Activated CD8-positive, alpha-beta memory T cell treated with anti-CD3 and anti-CD28 coated beads, Interleukin-2, amount 50 U/mL, for 48 hours (primary cell): ENCODE measurements around the gene SPRR3.
"Not testable (repeated sequence)": the region's sequence is repeated elsewhere in the genome, so short reads cannot be mapped to it uniquely, and the experiment has no call there.

Source experiments
- DNase-seq: peaks from one replicate; pipeline ENCODE4 v3.0.0-alpha.2; 2020

SPRR3 gene

DNA sequence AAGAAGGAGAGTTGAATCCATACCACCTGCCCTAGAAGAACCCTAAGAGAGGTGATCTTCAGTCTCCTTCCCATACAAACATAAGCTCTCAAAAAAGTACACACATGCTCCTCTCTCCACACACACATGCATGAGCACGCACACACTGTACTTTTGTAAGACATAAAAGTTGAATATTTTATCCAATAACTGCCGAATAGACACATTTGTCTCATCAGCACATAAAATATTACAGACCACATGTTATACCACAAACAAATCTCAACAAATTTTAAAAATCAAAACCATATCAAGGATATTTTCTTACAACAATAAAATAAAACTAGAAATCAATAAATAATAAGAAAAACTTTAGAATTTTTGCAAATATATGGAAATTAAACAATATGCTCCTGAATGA, 15.0 kb upstream of the SPRR3 start:
- DNase-seq, result no peak

DNA sequence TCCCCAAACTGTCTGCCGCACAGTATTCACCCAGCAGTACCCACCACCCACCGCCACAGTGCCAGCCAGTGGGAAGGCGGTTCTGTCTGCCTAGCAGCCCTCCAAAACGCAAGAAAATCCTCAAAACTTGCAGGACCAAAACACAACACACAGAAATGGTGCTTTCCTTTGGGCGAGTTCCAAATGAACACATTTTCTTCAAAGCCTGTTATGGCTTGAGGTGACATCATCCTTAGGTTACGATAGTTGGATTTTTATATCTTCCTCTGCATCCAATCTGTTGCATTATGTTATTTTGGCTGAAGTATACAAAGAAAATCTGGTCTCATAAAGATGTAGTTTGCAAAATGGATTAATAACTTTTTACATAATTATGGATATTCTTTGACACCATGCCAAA, 8.4 kb upstream of the SPRR3 start:
- DNase-seq, result no peak

DNA sequence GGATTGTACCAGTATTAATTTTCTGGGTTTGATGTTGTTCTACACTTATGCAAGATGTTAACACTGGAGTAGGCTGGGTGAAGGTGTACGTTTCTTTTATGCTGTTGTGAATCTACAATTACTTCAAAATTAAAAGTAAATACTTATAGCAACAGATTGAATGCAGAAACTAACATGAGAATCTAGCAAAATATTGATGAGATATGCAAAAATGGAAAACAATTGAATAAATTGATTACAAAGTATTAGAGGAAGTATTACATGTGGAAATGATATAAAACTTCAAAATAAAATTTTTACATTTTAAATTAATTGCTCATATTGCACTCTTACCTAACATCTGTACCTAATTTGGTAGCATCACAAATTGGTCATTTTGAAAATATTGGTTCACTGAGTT, 5.7 kb upstream of the SPRR3 start:
- DNase-seq, result no peak

DNA sequence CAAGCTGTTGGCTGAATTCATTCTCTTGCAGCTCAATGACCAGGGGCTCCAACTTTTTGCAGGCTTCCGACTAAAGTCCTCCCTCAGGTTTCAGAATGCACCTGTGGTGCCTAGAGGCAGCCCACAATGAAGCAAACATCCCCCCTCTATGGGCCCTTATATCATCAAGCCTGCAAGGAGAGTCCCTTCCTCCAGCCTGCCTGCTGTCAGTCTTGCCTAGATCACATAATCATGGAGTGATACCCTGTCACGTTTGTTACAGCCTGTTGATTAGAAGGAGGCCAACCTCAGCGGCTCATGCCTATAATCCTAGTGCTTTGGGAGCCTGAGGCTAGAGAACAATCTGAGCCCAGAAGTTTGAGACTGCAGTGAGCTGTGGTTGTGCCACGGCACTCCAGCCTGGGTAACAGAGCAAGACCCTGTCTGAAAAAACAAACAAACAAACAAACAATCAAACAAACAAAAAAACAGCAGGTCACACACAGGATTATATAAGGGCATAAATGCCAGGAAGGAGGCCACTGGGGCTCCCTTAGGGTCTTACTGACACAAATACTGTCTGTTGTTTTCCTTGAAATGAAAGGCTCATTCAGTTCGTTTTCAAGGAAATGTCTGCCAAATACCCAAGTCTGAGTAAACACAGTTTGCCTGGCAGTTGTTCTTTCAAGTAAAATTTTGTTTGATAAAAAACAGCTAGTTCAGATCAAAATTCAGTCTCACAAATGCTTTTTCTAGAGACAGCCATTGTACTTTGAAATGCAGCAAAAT, 4.7 kb upstream of the SPRR3 start:
- DNase-seq, result no peak

DNA sequence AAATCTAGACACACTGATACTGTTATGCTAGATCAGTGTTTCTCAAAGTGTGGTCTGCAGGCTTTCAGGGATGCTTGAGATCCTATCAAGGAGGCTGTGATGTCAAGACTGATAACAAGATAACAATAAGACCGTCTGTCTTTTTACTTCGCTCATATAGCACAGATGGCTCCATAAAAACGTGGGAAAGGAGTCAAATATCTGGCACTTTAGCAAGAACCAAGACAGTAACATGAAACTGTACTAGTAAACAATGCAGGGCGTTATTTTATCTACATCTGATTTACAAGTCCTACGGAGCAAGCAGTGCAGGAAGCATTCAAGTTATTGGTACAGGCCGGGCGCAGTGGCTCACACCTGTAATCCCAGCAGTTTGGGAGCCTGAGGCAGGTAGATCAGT, 3.6 kb upstream of the SPRR3 start:
- no peak for DNase-seq

DNA sequence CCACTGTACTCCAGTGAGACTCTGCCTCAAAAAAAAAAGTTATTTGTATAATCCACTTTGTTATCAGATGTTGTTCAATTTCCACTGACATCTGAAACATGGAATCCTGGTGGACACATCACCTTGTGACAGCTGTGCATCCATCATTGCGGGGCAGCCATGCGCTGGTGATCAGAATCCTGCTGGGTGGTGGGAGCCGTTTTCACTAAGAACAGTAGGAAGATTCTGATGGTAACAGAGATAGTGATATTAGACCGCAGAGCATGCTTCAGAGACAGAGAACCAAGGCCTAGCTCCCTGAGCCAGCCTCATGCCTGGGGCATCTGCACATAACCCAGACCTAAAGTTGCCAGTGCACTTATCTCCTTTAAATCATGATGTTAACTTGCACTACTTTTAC, 3.1 kb upstream of the SPRR3 start:
- no peak for DNase-seq

DNA sequence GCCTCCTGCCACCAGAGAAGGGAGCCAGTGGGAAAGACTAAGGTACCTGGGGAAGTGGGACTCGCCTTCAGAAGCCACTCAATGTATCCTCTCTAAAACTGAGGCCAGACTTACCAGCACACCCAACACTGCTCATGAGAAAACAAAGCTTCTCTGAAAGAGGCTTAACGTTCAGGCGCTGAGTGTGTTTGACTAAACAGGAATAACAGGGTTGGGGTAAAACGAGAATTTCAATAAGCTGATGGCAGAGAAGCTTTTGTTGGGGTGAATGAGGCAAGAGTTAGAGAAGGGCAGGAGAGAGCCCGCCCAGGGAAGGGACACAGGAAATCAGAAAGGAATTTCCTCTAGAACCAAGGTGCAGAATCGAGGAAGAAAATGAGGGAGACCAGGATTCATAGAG, 1.7 kb upstream of the SPRR3 start:
- no peak for DNase-seq

DNA sequence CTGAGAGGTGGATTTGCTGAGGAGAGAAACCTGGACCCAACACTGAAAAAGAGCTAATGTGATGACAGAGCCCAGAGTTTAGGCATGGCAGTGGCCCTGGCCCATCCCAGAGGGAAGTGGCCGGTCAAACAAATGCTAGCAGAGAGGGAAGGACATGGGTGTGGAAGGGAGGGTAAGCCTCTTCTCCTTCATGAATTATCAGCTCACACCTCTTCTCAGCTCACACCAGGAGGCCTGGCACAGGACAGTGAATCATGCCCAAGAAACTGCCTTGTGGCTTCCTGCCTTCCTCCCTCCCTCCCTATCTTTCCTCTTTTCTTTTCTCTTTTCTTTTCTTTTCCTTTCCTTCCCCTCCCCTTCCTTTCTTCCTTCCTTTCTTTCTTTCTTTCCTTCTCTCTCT, 1.3 kb upstream of the SPRR3 start:
- no peak for DNase-seq

DNA sequence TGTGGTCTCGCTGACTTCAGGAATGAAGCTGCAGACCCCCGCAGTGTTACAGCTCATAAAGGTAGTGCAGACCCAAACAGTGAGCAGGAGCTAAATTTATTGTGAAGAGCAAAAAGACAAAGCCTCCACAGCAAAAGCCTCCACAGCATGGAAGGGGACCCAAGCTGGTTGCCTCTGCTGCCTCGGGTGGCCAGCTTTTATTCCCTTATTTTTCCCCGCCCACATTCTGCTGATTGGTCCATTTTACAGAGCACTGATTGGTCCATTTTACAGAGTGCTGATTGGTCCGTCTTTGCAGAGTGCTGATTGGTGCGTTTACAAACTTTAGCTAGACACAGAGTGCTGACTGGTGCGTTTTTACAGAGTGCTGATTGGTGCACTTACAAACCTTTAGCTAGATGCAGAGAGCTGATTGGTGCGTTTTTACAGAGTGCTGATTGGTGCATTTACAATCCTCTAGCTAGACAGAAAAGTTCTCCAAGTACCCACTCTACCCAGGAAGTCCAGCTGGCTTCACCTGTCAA, 9.7 kb downstream of the SPRR3 start:
- not testable (repeated sequence) for DNase-seq

DNA sequence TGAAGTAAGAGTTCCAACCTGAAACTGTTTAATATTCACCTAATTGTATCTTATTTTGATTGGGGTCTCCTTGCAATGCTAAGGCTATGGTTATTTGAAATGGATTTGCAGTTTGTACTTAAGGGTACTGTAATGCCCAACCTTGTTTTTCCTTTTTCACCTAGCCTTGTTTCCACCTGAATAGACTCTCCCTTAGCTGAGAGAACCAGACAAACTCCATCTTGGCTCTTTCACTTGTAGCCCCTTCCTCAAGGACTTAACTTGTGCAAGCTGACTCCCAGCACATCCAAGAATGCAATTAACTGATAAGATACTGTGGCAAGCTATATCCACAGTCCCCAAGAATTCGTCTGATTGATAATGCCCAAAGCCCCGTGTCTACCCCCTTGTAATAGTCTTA, 20.3 kb downstream of the SPRR3 start:
- DNase-seq, result not testable (repeated sequence)

DNA sequence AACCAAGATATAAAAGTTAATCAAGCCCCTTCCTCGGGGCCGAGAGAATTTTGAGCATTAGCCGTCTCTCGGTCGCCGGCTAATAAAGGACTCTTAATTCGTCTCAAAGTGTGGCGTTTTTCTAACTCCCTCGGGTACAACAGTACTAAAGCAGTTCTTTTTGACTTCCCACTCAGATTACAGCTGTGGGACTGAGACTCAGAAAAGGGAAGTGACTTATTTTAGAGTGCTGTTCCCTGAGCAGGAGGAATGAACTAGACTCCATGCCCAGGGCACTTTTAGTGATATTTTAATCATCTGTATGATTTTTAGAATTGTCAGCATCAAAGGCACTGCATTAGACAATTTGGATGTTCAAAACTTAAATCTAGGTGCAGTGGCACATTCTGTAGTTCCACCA, 20.8 kb downstream of the SPRR3 start:
- DNase-seq, result not testable (repeated sequence)

DNA sequence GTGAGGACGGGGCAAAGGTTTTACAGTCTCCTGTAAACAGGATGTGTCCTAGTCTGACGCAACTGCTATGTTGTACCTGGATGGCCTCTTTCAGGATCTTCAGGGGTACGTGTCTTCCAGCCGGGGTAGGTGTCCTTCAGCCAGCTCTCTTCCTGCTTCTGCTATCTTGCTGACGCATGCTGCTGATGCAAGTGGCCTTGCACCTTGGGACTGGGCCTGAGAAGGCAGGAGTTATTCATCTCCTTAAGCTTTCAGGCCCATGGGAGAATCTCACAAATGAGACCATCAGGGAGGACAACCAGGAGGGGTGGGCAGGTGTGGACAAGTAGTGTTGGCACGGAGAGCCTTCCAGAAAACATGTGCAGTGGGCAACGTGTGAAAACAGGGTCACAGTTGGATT, 21.6 kb downstream of the SPRR3 start:
- DNase-seq, result no peak

DNA sequence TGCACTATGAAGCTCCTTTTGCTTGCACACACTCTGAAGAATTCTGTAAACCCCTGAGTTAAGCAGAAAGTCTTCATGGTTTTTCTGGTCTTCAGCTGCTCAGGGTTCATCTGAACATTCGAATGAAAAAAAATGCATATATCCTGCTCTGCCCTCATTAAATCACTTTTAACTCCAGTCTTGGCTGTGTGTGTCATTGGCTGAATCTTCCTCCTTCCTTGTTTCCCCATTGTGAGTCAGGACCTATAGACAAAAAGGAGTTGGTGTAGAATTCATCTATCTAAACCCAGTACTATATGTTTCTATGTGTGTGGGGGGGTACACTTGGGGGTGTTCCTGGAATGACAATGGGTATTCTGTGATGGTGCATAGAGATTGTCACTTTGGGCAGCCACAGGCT, 22.9 kb downstream of the SPRR3 start:
- DNase-seq, result no peak

DNA sequence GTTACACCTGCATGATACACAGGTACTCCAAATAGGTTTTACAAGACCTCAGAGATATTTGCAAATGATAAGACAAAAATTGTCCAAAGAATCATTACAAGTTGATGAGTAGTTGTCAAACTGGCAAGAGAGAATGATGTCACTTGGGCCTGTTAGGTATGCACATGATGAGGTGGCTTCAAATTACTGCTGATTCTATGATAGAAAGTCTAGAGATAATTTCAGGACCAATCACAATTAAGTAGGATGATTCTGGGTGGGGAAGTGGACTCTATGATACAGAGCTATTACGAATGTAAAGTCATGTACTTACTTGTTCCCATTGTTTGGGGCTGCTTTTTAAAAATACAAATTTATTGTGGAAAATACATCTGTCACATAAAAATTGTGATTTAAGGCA, 24.2 kb downstream of the SPRR3 start:
- no peak for DNase-seq

DNA sequence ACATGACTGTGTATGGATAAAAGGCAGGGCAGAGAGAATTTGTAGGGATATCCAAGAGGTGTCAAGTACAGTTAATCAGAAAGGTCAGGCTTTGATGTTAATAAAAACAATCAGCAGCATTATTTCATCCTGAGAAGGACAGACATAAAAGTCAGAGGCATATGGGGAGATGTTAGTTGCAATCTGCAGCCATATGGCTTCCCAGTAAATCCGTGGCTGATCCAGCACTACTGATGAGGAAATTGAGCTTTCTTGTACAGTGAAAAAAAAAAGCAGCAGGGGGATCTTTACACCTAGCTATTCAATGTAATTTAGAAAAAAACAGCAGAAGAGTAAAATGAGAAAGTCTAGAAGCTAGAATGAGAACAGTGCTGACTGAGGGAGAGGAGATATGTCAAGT, 27.2 kb downstream of the SPRR3 start:
- no peak for DNase-seq

DNA sequence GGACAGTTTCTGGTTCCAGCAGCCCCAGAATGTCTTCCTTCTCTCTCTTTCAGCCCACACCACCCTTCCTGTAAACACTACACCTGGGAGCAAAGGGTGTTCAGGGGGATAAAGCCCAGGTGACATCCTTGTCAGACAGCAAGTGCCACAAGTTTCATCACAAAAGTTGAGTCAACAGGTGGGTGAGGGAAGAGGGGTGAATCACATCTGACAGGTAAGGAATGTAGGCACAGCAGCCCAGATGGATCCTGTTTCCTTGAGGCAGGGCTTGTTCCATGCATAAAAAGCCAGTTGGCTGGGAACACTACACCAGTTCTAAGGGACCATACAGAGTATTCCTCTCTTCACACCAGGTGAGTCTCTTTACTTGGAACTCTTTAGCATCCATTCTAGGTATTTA, 29.3 kb downstream of the SPRR3 start, which contains the start of gene SPRR1B:
Gene SPRR1B (plus strand): TSS at position 309 of the 400 bp plus-strand sequence. CDS start 1,143 bp downstream, outside the sequence.
- no peak for DNase-seq

DNA sequence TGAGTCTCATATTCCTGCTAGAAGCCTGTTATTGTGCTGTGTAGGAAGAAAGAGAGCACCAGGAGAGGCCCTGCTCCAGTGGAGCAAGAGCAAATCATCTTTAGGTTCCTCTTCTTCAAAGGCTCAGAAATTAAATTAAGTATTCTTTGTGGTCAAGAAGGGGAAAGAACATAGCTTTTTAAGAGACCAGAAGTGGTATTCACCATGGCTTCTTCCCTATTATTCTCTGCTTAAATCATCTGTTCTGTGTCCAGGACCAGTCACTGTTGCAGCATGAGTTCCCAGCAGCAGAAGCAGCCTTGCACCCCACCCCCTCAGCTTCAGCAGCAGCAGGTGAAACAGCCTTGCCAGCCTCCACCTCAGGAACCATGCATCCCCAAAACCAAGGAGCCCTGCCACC, 30.5 kb downstream of the SPRR3 start:
- no peak for DNase-seq

DNA sequence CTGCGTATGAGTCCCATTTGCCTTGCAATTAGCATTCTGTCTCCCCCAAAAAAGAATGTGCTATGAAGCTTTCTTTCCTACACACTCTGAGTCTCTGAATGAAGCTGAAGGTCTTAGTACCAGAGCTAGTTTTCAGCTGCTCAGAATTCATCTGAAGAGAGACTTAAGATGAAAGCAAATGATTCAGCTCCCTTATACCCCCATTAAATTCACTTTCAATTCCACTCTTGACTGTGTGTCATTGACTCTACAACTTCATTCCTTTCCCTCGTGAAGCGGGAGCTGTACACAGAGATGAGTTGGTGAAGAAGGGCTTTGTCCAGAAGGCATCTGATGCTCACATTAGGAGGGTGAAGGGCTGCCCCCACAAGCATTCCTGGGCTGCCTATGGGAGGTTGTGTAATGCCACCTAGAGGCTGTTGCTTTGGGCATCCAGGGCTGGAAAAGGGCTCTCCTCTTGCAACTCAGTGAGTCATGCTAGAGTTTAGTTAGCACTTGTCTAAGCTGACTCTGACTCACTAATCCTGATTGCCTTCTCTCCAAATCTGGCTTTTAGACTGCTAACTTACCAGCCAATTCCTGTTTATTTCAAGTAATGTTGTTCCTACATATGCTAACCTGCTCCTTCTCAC, 31.2 kb downstream of the SPRR3 start:
- DNase-seq, result no peak

DNA sequence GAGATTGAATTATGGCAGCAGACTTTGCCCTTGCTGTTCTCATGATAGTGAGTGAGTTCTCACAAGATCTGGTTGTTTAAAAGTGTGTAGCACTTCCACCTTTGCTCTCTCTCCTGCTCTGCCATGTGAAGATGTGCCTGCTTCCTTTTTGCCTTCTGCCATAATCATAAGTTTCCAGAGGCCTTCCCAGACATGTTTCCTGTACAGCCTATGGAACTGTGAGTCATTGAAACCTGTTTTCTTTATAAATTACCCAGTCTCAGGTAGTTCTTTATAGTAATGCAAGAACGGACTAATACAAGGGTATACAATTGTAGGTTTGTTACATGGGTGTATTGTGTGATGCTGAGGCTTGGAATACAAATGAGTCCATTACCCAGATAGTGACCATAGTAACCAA, 33.7 kb downstream of the SPRR3 start:
- DNase-seq, result no peak

DNA sequence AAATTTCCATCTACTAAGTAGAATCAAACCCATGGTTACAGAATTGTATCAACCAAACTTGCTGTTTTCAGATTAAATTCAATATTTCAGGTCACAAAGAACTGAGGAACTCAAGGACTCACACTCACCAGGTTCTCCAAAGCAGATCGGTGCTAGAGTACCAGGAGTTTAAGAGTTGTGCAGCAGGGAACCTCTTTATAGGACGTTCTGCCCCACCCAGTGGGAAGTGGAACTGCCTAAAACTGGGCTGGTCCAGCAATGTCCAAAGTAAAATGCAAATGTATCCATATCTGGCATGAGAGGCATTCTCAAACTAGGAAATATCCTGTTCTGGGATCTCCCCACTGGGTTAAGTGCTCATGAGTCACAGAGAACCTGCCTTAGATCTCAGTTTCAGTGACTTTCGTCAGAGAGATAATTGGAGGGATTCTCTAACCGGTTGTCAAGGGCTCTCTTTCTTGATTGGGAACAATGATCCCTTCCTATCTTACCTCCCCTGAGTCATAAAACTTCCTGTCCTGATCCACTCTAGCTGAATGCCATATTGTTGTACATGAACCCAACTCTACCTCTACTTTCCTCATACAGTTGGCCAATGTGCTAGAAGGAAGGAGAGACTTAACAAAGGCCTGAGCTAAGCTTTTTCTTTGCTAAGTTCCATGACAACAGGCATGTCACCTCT, 39.5 kb downstream of the SPRR3 start, which contains the start of gene SPRR2D:
Gene SPRR2D (minus strand): TSS at position 171 of the 682 bp plus-strand sequence. CDS start 774 bp downstream, outside the sequence.
- DNase-seq, result no peak

DNA sequence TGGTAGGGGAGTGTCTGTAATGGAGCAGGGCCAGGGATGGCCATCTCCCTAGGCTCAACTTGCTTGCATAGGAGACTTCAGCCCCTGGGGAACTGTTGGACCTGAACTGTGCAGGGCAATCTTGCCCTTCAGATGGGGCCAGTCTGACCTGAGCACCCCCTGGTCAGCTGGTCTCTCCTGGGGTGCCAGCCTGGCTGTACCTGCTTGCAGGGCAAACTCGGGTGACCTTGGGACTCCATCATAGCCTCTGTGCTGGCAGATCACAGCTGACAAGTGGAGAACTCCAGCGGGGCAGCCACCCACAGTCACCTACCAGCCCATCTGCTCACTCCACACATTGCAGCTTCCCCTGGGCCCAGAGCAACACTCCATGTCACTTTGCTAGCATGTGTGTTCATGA, 47.7 kb downstream of the SPRR3 start:
- no peak for DNase-seq
